H1 (cell line): ENCODE measurements around the gene SPON2. TPM values are rescaled to one million over a fixed set of nuclear protein-coding genes. Genes with fewer than 3 reads are reported as not detected.

ENCODE experiments used
- CTCF ChIA-PET: fragments of 300-600 bp; sonication (Branson Sonifier 250); formaldehyde crosslinking; loops from one replicate; lab custom pipeline; 2021; ENCODE audit not compliant: partially characterized antibody; lab: Charles Lee
- POLR2A ChIA-PET: fragments of 300-600 bp; sonication (Branson Sonifier 250); formaldehyde crosslinking; loops from one replicate; lab custom pipeline; 2021; ENCODE audit warnings: inconsistent platforms; ENCODE audit not compliant: partially characterized antibody; lab: Charles Lee
- DNase-seq, 2 experiments: peaks; one replicate each; pipeline versions ENCODE4 v3.0.0 to v3.0.0-alpha.2; 2010 to 2022; ENCODE audit warnings: low spot score in 2 of 2, low read depth in 1 of 2, mixed read lengths in 1 of 2
- FAIRE-seq: peaks from 2 replicates; lab custom pipeline; 2011; peaks lifted over from hg19 to GRCh38; lab: Jason Lieb, UNC
- H2AFZ ChIP-seq: 2 replicates; pipeline ENCODE4 v1.8.1; 2012; ENCODE audit warnings: low read length, inconsistent platforms
- H2AK5ac ChIP-seq: 2 replicates; pipeline ENCODE4 v1.6.1; 2013; ENCODE audit warnings: low read depth, low read length
- H2BK120ac ChIP-seq: replicated peaks from 2 replicates; pipeline ENCODE3; 2013; ENCODE audit warnings: low read depth, low read length, inconsistent platforms
- H2BK12ac ChIP-seq: 2 replicates; pipeline ENCODE4 v1.6.1; 2013; ENCODE audit warnings: low read depth, low read length
- H2BK15ac ChIP-seq: 2 replicates; pipeline ENCODE4 v1.6.1; 2013; ENCODE audit warnings: low read length
- H2BK20ac ChIP-seq: 2 replicates; pipeline ENCODE4 v1.6.1; 2013; ENCODE audit warnings: low read length
- H2BK5ac ChIP-seq: 2 replicates; pipeline ENCODE4 v1.6.1; 2013; ENCODE audit warnings: low read depth, low read length
- H3K14ac ChIP-seq: 2 replicates; pipeline ENCODE4 v1.6.1; 2013; ENCODE audit warnings: inconsistent platforms; ENCODE audit not compliant: insufficient read length
- H3K18ac ChIP-seq: 2 replicates; pipeline ENCODE4 v1.6.1; 2013; ENCODE audit warnings: low read length; ENCODE audit errors: extremely low read depth
- H3K23ac ChIP-seq: 2 replicates; pipeline ENCODE4 v1.6.1; 2013; ENCODE audit warnings: inconsistent platforms; ENCODE audit not compliant: insufficient read length
- H3K23me2 ChIP-seq: 2 replicates; pipeline ENCODE4 v1.6.1; 2013; ENCODE audit warnings: low read depth, low read length
- H3K27ac ChIP-seq: 2 replicates; pipeline ENCODE4 v1.6.1; 2011; ENCODE audit warnings: low read depth, low read length, inconsistent platforms
- H3K27me3 ChIP-seq, 4 experiments: replicated peaks in 1 of 4; 1 replicate in 1 of 4; 2 replicates in 3 of 4; pipeline versions ENCODE4 v1.6.1 to v1.8.1; 2011 to 2013; ENCODE audit warnings: low read length in 3 of 4, mild to moderate bottlenecking in 3 of 4, inconsistent platforms in 2 of 4, mixed read lengths in 2 of 4, moderate library complexity in 1 of 4; ENCODE audit not compliant: control insufficient read depth in 3 of 4, insufficient read depth in 3 of 4; ENCODE audit errors: extremely low read depth in 1 of 4
- H3K36me3 ChIP-seq, 4 experiments: 2 replicates each; pipeline versions ENCODE4 v1.6.1 to v1.8.1; 2011 to 2013; ENCODE audit warnings: mild to moderate bottlenecking in 4 of 4, low read length in 3 of 4, moderate library complexity in 2 of 4, control low read depth in 1 of 4, inconsistent platforms in 1 of 4; ENCODE audit not compliant: insufficient read depth in 4 of 4, control insufficient read depth in 2 of 4
- H3K4ac ChIP-seq: replicated peaks from 2 replicates; pipeline ENCODE3; 2013; ENCODE audit warnings: low read length, low read depth, mixed read lengths, inconsistent platforms; ENCODE audit not compliant: insufficient read length
- H3K4me1 ChIP-seq, 4 experiments: replicated peaks in 1 of 4; 1 replicate in 1 of 4; 2 replicates in 3 of 4; pipeline versions ENCODE4 v1.6.1 to v1.8.1; 2011 to 2013; ENCODE audit warnings: low read length in 3 of 4, inconsistent platforms in 2 of 4, mixed read lengths in 1 of 4; ENCODE audit not compliant: insufficient read depth in 4 of 4, control insufficient read depth in 3 of 4
- H3K4me2 ChIP-seq, 2 experiments: 2 replicates each; pipeline versions ENCODE4 v1.6.1 to v1.8.1; 2011 to 2013; ENCODE audit warnings: low read depth in 2 of 2, low read length in 2 of 2, control low read depth in 1 of 2, inconsistent platforms in 1 of 2, mild to moderate bottlenecking in 1 of 2; ENCODE audit not compliant: insufficient read depth in 1 of 2
- H3K4me3 ChIP-seq, 4 experiments: fragments of 200-600, 300-600 bp in 1 of 4; sonication (generic), shearing (Covaris generic), sonication (Bioruptor Twin) in 1 of 4; 2 replicates each; pipeline versions ENCODE4 v1.5.1 to v1.8.1; 2011 to 2016; ENCODE audit warnings: low read length in 4 of 4, low read depth in 3 of 4, control low read depth in 2 of 4, inconsistent platforms in 2 of 4, mild to moderate bottlenecking in 2 of 4, mixed read lengths in 1 of 4, moderate library complexity in 1 of 4; ENCODE audit not compliant: insufficient read depth in 2 of 4; ENCODE audit errors: extremely low read depth in 1 of 4
- H3K56ac ChIP-seq: replicated peaks from 2 replicates; pipeline ENCODE3; 2013; ENCODE audit warnings: low read depth, mild to moderate bottlenecking, mixed read lengths, low read length, inconsistent platforms; ENCODE audit not compliant: insufficient read length
- H3K79me1 ChIP-seq: 2 replicates; pipeline ENCODE4 v1.6.1; 2013; ENCODE audit warnings: low read depth, low read length, control low read depth
- H3K79me2 ChIP-seq, 2 experiments: 2 replicates each; pipeline versions ENCODE4 v1.6.1 to v1.8.1; 2012 to 2013; ENCODE audit warnings: low read length in 2 of 2, mild to moderate bottlenecking in 2 of 2, inconsistent platforms in 1 of 2; ENCODE audit not compliant: insufficient read depth in 2 of 2, control insufficient read depth in 1 of 2
- H3K9ac ChIP-seq, 4 experiments: replicated peaks in 1 of 4; 1 replicate in 1 of 4; 2 replicates in 3 of 4; pipeline versions ENCODE4 v1.6.1 to v1.8.1; 2011 to 2013; ENCODE audit warnings: low read depth in 3 of 4, low read length in 3 of 4, control low read depth in 2 of 4, mild to moderate bottlenecking in 2 of 4, moderate library complexity in 2 of 4, inconsistent platforms in 1 of 4; ENCODE audit errors: extremely low read depth in 1 of 4
- H3K9me3 ChIP-seq, 2 experiments: 2 replicates each; pipeline versions ENCODE4 v1.6.1 to v1.8.1; 2012 to 2013; ENCODE audit warnings: mild to moderate bottlenecking in 2 of 2, moderate library complexity in 2 of 2, control low read depth in 1 of 2, inconsistent platforms in 1 of 2, low read depth in 1 of 2, low read length in 1 of 2, mixed read lengths in 1 of 2; ENCODE audit not compliant: insufficient read depth in 2 of 2
- H4K20me1 ChIP-seq, 2 experiments: replicated peaks in 1 of 2; 2 replicates each; pipeline versions ENCODE3 to v1.8.1; 2011 to 2013; ENCODE audit warnings: inconsistent platforms in 2 of 2, low read length in 2 of 2, mild to moderate bottlenecking in 1 of 2; ENCODE audit not compliant: insufficient read depth in 2 of 2, control insufficient read depth in 1 of 2
- H4K5ac ChIP-seq: 2 replicates; pipeline ENCODE4 v1.6.1; 2013; ENCODE audit warnings: low read length, low read depth, mixed read lengths, inconsistent platforms; ENCODE audit not compliant: insufficient read length
- H4K8ac ChIP-seq: 2 replicates; pipeline ENCODE4 v1.8.0; 2013; ENCODE audit warnings: mild to moderate bottlenecking, moderate library complexity, low read length, inconsistent platforms; ENCODE audit not compliant: insufficient read depth; ENCODE audit errors: extremely low read depth
- H4K91ac ChIP-seq: replicated peaks from 2 replicates; pipeline ENCODE3; 2013; ENCODE audit warnings: low read length, mixed read lengths, inconsistent platforms; ENCODE audit not compliant: insufficient read length
- FOSL1 ChIP-seq: IDR thresholded peaks from 2 replicates; pipeline ENCODE4 v1.6.1; 2011; ENCODE audit warnings: mild to moderate bottlenecking, low read depth, low read length, moderate library complexity; ENCODE audit not compliant: insufficient read depth
- GABPA ChIP-seq: IDR thresholded peaks from 2 replicates; pipeline ENCODE4 v1.6.1; 2011; ENCODE audit warnings: mild to moderate bottlenecking, low read length, moderate library complexity, borderline replicate concordance; ENCODE audit not compliant: insufficient read depth
- HDAC6 ChIP-seq: IDR thresholded peaks from one replicate; pipeline ENCODE4 v1.7.1; 2012; ENCODE audit warnings: low read depth, mild to moderate bottlenecking, inconsistent platforms, low read length, moderate library complexity
- NANOG ChIP-seq: IDR thresholded peaks from 2 replicates; pipeline ENCODE4 v1.6.1; 2011; ENCODE audit warnings: low read length, low read depth, mild to moderate bottlenecking, inconsistent platforms; ENCODE audit not compliant: insufficient read depth, poor library complexity, severe bottlenecking
- PHF8 ChIP-seq: fragments of 200-600 bp; sonication (generic); conservative IDR thresholded peaks from 2 replicates; pipeline ENCODE4 v1.7.1; 2012; ENCODE audit warnings: low read depth, mild to moderate bottlenecking, inconsistent platforms, low read length, moderate library complexity
- RAD21 ChIP-seq, 2 experiments: IDR thresholded peaks in 1 of 2; conservative IDR thresholded peaks in 1 of 2; 2 replicates each; pipeline ENCODE4 v1.6.1; 2011; ENCODE audit warnings: low read depth in 2 of 2, low read length in 2 of 2, improper control_type of control experiment in 1 of 2, inconsistent platforms in 1 of 2, mild to moderate bottlenecking in 1 of 2, moderate library complexity in 1 of 2
- RNF2 ChIP-seq: fragments of 200-900, 300-1000 bp; sonication (generic); IDR thresholded peaks from 2 replicates; pipeline ENCODE4 v1.7.1; 2016; ENCODE audit warnings: borderline replicate concordance, low read depth, mild to moderate bottlenecking, antibody characterized with exemption, low read length; ENCODE audit not compliant: poor library complexity, severe bottlenecking; ENCODE audit errors: missing control alignments
- TCF12 ChIP-seq: IDR thresholded peaks from 2 replicates; pipeline ENCODE4 v1.6.1; 2011; ENCODE audit warnings: low read depth, mild to moderate bottlenecking, low read length
- TEAD4 ChIP-seq: IDR thresholded peaks from 2 replicates; pipeline ENCODE4 v1.6.1; 2012; ENCODE audit warnings: low read depth, low read length, inconsistent platforms, mixed read lengths
- WGBS, 2 experiments: shearing (Covaris generic) in 1 of 2; methylation state at CpG; one replicate each; pipeline versions ENCODE4 v1.1.6 to v1.1.7; 2013 to 2015; ENCODE audit warnings: low lambda C conversion rate in 2 of 2, mixed read lengths in 2 of 2, inconsistent platforms in 1 of 2, low coverage in 1 of 2, missing lambda C conversion rate in 1 of 2; ENCODE audit not compliant: insufficient replicate concordance in 2 of 2, insufficient coverage in 1 of 2, insufficient read length in 1 of 2; ENCODE audit errors: extremely low coverage in 1 of 2, missing lambda C conversion rate in 1 of 2; 5-methylcytosine and 5-hydroxymethylcytosine counted together
- polyA plus RNA-seq, 7 experiments: library from polyadenylated mRNA; depleted of rRNA in 3 of 7; stranded (reverse) in 5 of 7; unstranded in 2 of 7; fragments of >200 nt in 5 of 7; fragments of 200-250 nt in 2 of 7; gene quantifications; 1 replicate in 5 of 7; 2 replicates in 1 of 7; 4 replicates in 1 of 7; pipeline versions ENCODE4 v1.2.1 to v1.2.3, GENCODE V29; 2011 to 2013; ENCODE audit warnings: missing spikeins in 2 of 7, mixed read lengths in 2 of 7
- total RNA-seq: library from RNA; stranded (reverse); fragmentation: NEBNext Ultra II Directional; extraction: Animal tissue kit (Norgen Biotek cat#: 25700); gene quantifications from 2 replicates; pipeline ENCODE4 v1.2.1, GENCODE V29; 2021
- TF ChIP-seq, protein P1 (sequence below): IDR thresholded peaks from 2 replicates; pipeline ENCODE4 v1.6.1; 2012; ENCODE audit warnings: inconsistent platforms

SPON2 gene
- total and polyA plus RNA-seq, 2 of the 8 experiments (the other 6 are each of a cell fraction or from before 2014, with no cell fraction given): 2.8 to 3.2 TPM

- H3K18ac ChIP-seq: no peak overlapping the region
- H3K9ac ChIP-seq: no peak overlapping the region; a peak in 1 of 7 replicates
- H4K20me1 ChIP-seq: peaks cover 2% of the 10 kb centered on the region in 2 experiments
- H2AK5ac ChIP-seq: no peak overlapping the region
- no peak overlapping the region for H3K56ac ChIP-seq
- 94% methylated on average over 28 of the region's 31 CpGs; no CpG with 5 or more reads in 1 of the 2 experiments for WGBS, 2 experiments
- no peak overlapping the region for H2AFZ ChIP-seq
- no peak overlapping the region for H3K4me3 ChIP-seq
- no peaks in the 10 kb centered on the region for H3K27me3 ChIP-seq
- H2BK20ac ChIP-seq: no peak overlapping the region
- no peak overlapping the region for H4K8ac ChIP-seq
- CTCF ChIA-PET: interaction anchor here (1.2 to 1.4 kb wide), 2 partner anchors 28 to 43 kb away, joined by 3 to 7 read pairs; no protein-coding TSS in a partner anchor
- DNase-seq (no peak), FAIRE-seq (no peak)
- no peak overlapping the region for H2BK12ac ChIP-seq
- no peak overlapping the region for H2BK15ac ChIP-seq
- no peaks in the 10 kb centered on the region for H3K23me2 ChIP-seq
- H2BK5ac ChIP-seq: no peak overlapping the region
- peaks cover 0 to 22% (median 5%) of the 10 kb centered on the region in 4 experiments; a peak in 6 of 8 replicates for H3K36me3 ChIP-seq
- H3K4me1 ChIP-seq: no peaks in the 10 kb centered on the region
- H3K9me3 ChIP-seq: no peaks in the 10 kb centered on the region
- no peak overlapping the region for H3K23ac ChIP-seq
- H3K79me1 ChIP-seq: no peaks in the 10 kb centered on the region
- H4K5ac ChIP-seq: no peak overlapping the region
- H3K14ac ChIP-seq: no peak overlapping the region
- POLR2A ChIA-PET: interaction anchor here (1.0 kb wide), 1 partner anchor 12 kb away, joined by 3 read pairs; no protein-coding TSS in a partner anchor
- H2BK120ac ChIP-seq: no peak overlapping the region
- no peaks in the 10 kb centered on the region for H3K79me2 ChIP-seq
- no peak overlapping the region for H3K27ac ChIP-seq
- no peak overlapping the region for H3K4me2 ChIP-seq
- no peak overlapping the region for H3K4ac ChIP-seq
- no peak overlapping the region for H4K91ac ChIP-seq
- TF ChIP-seq TEAD4: no peak
- TF ChIP-seq HDAC6: no peak
- TF ChIP-seq FOSL1: no peak
- TF ChIP-seq, protein P1, sequence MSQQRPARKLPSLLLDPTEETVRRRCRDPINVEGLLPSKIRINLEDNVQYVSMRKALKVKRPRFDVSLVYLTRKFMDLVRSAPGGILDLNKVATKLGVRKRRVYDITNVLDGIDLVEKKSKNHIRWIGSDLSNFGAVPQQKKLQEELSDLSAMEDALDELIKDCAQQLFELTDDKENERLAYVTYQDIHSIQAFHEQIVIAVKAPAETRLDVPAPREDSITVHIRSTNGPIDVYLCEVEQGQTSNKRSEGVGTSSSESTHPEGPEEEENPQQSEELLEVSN: no peak
- TF ChIP-seq NANOG: no peak
- TF ChIP-seq RAD21 (IDR thresholded peaks at IDR 0.05 in 1 of 2, conservative IDR thresholded peaks at IDR 0.05 in 1 of 2; ENCODE audit: low read depth in 2 of 2, low read length in 2 of 2): no peak
- no peak for TF ChIP-seq GABPA
- no peak for TF ChIP-seq RNF2
- no peak for TF ChIP-seq TCF12
- TF ChIP-seq PHF8: no peak
Measured at GRCh38 chr4:1208970-1209704, 36.8 kb upstream of the SPON2 start.
